Stimulated activated naive B cell treated with anti-CD40 and anti-IgM and Interleukin-4, amounts not matched to agents 10 μg/mL and 1 μg/mL and 100 μg/mL, for 72 hours (primary cell): Measurements from ENCODE around the gene FXYD6.

Experiments used
- ATAC-seq, 2 donors: fragments of 150-1000 bp; cut with Tn5 transposase; replicated peaks; 2 replicates each; pipeline ENCODE4 v1.10.0; 2021; ENCODE audit warnings: moderate library complexity in 1 of 2
- DNase-seq: peaks from one replicate; pipeline ENCODE4 v3.0.0; 2021
- H3K27ac Mint-ChIP-seq: one replicate; pipeline ENCODE4 v1.8.0; 2022; ENCODE audit warnings: mild to moderate bottlenecking, mixed read lengths
- H3K27me3 Mint-ChIP-seq, 2 donors: one replicate each; pipeline ENCODE4 v1.8.0; 2022; ENCODE audit warnings: mixed read lengths in 2 of 2
- H3K36me3 Mint-ChIP-seq, 2 donors: one replicate each; pipeline ENCODE4 v1.8.0; 2022; ENCODE audit warnings: mixed read lengths in 2 of 2, mild to moderate bottlenecking in 1 of 2
- H3K4me1 Mint-ChIP-seq, 2 donors: one replicate each; pipeline ENCODE4 v1.8.0; 2022; ENCODE audit warnings: mixed read lengths in 2 of 2, mild to moderate bottlenecking in 1 of 2
- H3K4me3 Mint-ChIP-seq, 2 donors: one replicate each; pipeline ENCODE4 v1.8.0; 2022; ENCODE audit warnings: mild to moderate bottlenecking in 2 of 2, mixed read lengths in 2 of 2, moderate library complexity in 1 of 2
- H3K9me3 Mint-ChIP-seq, 2 donors: one replicate each; pipeline ENCODE4 v1.8.0; 2022; ENCODE audit warnings: mixed read lengths in 2 of 2, mild to moderate bottlenecking in 1 of 2

FXYD6 gene

DNA sequence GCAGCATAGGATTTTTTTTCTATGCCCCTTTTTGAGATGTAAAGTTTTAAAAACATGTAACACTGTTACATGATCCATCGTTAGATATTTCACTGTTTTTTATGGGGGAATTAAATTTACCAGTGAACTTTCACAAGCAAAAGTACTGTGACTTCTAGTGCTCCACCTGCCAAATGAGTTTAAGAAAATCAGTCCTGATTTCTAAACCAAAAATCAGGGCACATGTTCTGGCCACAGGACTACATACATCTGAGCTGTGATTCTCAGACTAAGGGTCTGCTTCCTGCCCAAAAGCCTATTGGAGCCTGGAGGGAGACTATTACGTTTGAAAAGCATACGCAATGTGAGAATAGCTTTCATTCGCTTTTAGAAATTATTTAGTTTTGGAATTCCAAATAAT is 30.3 kb upstream of the FXYD6 start:
- Mint-ChIP-seq H3K36me3 (peaks cover 10 to 16% of the 10 kb centered on the region in 2 donors), H3K9me3 (no peaks in the 10 kb centered on the region), H3K27me3 (peaks cover 4 to 7% of the 10 kb centered on the region in 2 donors), H3K4me1 (peaks cover 10% of the 10 kb centered on the region in 2 donors), H3K27ac (no peak overlapping the region), H3K4me3 (no peak overlapping the region)
- ATAC-seq (no peak), DNase-seq (no peak)

DNA sequence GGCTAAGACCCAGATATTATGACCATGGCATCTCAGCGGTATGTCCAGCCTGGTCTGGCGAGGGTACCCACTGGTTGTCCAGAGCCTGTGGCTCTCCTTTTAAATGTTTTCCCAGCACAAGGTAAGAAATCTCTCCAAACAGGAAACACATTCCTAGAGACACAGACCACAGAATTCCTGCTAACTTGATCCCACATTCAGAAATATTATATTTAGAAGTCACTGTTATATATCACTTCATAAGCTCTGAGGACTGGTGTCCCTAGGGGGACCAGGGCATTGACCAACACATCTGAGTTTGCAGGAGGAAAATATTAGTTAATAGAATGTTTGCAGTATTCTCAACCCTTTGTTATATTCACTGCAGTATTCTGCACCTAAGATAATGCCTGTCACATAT is 29.7 kb upstream of the FXYD6 start:
- Mint-ChIP-seq H3K4me1 (peaks cover 10% of the 10 kb centered on the region in 2 donors), H3K36me3 (peaks cover 7 to 13% of the 10 kb centered on the region in 2 donors), H3K4me3 (no peak overlapping the region), H3K27me3 (peaks cover 4 to 5% of the 10 kb centered on the region in 2 donors), H3K9me3 (no peaks in the 10 kb centered on the region), H3K27ac (no peak overlapping the region)
- DNase-seq, result no peak
- no peak for ATAC-seq

DNA sequence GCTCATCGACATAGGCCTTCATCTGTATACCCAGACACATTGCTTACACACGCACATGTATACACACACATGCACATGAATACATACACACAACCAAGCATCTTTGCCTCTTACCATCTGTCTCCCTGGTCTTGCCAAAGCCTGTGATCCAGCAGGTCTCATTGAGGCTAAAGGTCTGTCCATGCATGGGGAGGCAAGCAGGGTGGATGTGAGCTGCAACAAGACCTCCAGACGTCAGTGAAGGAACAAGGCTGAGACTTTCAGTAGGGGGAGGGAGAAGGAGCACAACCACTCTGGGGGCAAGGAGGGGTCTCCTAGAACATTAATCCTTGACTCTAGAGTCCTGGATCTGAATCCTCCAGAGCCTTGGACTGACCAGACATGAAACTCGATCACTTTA is 29.1 kb upstream of the FXYD6 start:
- Mint-ChIP-seq H3K4me3 (no peak overlapping the region), H3K4me1 (peaks cover 12 to 15% of the 10 kb centered on the region in 2 donors), H3K9me3 (no peaks in the 10 kb centered on the region), H3K27me3 (peaks cover 0 to 4% of the 10 kb centered on the region in 2 donors), H3K27ac (peak overlapping the region; percentile 20), H3K36me3 (peaks cover 6 to 10% of the 10 kb centered on the region in 2 donors)
- ATAC-seq (no peak), DNase-seq (no peak)

DNA sequence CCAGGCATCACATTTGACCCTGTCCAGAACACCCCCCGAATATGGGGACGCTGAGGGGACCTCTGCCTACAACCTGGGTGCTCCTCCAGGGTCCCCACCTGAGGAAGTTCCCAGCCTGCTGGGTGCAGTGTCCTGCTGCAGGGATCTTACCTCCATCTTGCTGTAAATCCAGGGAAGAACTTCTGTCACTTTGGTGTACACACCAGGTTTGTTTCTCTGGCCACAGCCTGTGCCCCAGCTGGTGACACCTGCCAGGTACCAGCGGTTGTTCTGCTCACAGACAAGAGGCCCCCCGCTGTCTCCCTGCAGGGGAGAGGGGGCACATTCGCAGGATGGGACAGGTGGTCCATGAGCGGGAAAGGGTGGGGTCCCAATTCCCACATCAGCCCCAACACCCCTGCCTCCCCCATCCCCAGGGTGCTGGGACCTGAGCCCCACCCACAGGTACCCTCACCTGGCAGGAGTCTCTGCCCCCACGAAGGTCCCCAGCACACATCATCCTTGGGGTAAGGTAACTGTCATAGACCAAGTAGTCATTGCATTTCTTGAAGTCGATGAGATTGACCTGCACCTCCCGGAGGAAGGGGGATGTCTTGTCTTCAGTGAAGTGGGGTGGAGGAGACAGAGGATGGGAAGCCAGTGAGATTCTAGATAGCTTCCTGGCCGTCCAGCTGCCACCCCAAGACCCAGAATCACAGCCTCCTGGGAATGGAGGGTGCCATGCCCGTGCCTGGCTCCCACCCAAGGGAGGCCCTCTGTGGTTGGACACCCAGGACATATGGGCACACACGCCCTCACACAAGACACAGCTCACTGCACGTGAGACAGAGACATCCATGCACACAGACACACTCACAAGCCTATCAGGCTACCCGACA is 27.3 kb upstream of the FXYD6 start:
- H3K4me3 Mint-ChIP-seq, result no peak overlapping the region
- H3K27ac Mint-ChIP-seq, result no peak overlapping the region
- DNase-seq, result no peak

DNA sequence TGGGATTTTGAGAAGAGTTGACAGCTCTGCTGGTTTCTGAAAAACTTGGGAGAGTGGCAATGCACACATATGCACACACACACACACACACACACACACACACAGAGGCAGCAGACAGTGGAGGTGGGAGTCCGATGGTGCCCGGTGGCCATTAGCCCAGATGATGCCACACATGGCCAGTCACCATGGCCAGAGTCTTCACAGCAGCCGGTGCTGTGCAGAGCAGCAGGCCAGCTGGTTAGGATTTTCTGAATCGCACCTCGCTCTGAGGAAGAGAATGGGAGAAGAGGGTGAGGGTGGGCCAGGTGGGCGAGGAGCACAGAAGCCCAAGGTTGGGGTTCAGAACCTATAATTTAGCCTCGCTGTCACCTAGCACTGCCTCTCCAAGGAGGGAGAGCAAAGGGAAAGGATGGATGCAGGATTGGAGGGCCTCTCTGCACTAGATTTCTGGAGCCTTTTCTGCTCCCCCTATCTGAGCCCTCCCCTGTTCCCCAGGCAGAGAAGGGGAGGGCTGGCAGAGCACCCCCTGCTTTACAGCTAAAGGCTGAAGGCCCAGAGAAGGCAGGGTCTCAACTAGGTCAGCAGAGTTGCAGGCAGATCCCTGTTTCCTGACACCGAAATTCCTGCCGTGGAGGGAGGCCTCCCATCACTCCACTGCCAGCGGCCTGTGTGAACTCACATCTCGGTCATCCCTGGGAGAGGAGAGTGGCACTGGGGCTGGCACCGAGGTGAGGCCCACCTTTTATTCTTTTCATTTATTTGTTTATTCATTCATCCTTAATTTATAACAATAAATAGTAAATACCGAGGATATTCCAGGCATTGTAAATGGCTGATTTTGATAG is 25.8 kb upstream of the FXYD6 start:
- Mint-ChIP-seq H3K27me3 (peaks cover 0 to 4% of the 10 kb centered on the region in 2 donors), H3K4me1 (peaks cover 24% of the 10 kb centered on the region in 2 donors), H3K36me3 (no peaks in the 10 kb centered on the region), H3K4me3 (no peak overlapping the region), H3K27ac (no peak overlapping the region), H3K9me3 (no peaks in the 10 kb centered on the region)
- no peak for DNase-seq
- ATAC-seq, result no peak

More for the DNA sequence above, 27.3 kb upstream of the FXYD6 start:
- no peak for ATAC-seq
- peaks cover 24 to 32% of the 10 kb centered on the region in 2 donors for H3K4me1 Mint-ChIP-seq
- H3K36me3 Mint-ChIP-seq, result peaks cover 6 to 10% of the 10 kb centered on the region in 2 donors
- H3K27me3 Mint-ChIP-seq, result peaks cover 0 to 4% of the 10 kb centered on the region in 2 donors
- no peaks in the 10 kb centered on the region for H3K9me3 Mint-ChIP-seq

DNA sequence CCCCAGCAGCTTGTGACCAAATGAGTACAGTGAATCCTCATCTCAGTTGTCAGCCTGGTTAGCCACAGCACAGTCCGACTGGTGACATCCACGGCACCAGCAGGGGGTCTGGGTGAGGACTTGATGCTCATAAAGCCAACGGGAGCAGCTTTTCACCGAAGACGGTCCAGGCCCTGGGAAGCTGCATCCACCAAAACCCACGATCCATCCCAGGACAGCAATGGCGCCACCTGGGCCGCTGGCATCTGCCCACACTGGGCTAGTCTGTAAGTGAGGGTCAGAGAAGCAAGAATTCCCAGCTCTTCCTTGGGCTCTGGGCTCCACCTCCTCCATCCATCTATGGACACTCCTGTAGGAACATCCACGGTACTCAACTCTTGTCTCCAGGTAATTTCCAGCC is 25.1 kb upstream of the FXYD6 start:
- Mint-ChIP-seq H3K36me3 (no peaks in the 10 kb centered on the region), H3K27me3 (peaks cover 0 to 4% of the 10 kb centered on the region in 2 donors), H3K4me1 (peaks cover 22 to 23% of the 10 kb centered on the region in 2 donors), H3K27ac (no peak overlapping the region), H3K9me3 (no peaks in the 10 kb centered on the region), H3K4me3 (no peak overlapping the region)
- ATAC-seq, result no peak
- DNase-seq, result no peak

DNA sequence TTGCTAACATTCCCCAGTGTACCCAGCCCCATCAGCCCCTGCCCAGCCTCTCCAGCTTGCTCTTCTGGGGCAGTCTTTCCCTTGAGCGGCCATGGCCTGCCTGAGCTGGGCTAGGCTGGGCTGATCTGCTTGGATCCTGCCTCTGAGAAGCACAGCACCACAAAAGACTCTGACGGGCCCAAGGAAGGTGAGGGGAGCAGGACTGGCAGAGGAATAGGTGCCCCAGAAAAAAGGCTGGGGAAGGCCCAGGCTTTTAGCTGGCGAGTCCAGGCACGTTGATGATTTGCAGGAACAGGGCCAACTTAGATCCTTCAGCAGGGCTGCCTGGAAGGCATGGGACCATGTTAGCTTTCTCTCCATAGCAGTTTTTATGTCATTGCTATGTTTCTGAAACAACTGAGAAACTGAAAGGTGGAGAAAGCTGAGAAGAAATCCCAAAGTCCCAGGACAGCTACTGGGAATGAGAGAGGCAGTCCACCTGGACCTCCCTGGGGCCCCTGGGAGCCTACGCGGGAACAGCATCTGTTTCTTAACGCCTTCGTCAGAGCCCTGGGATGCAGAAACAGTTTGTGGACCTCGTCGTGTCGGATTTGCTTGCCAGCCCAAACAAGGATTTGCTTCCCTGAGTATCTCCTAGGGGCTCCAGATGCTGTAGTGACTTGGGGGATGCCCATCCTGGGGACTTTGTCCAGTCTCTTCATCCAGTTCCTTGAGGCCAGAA is 24.4 kb upstream of the FXYD6 start:
- Mint-ChIP-seq H3K27me3 (peaks cover 0 to 4% of the 10 kb centered on the region in 2 donors), H3K4me3 (no peak overlapping the region), H3K9me3 (no peaks in the 10 kb centered on the region), H3K27ac (peak overlapping the region; percentile 90), H3K36me3 (no peaks in the 10 kb centered on the region), H3K4me1 (peaks cover 22 to 23% of the 10 kb centered on the region in 2 donors)
- no peak for DNase-seq
- peak; percentile 27 to 35 for ATAC-seq

DNA sequence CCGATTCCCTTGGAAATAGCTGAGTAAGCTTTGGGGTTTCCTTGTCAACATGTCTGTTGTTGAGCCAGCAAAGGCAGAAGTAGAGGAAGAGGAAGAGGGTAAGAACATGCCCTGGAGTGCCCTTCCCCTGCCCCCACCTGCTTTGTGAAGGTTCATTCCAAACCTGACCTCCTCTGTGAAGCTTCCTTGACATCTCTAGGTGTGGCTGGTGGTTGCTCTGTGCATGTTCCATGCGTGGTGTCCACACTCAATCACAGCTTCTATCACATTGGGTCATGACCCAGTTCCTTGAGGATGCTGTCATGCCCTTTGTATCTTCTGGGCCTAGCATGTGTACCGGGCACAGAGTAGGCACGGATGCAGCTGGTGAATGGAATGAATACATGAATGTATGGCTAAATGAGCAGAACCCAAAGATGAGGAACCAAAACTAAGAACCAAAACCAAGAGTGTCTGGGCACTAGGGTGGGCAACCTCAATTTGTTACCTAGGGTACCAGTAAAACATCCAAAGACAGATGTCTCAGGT is 23.7 kb upstream of the FXYD6 start:
- DNase-seq (peak; percentile 67), ATAC-seq (peak; percentile 95 to 96)
- no peaks in the 10 kb centered on the region for H3K36me3 Mint-ChIP-seq
- no peak overlapping the region for H3K4me3 Mint-ChIP-seq
- H3K9me3 Mint-ChIP-seq, result no peaks in the 10 kb centered on the region
- peak overlapping the region; percentile 90 for H3K27ac Mint-ChIP-seq
- H3K4me1 Mint-ChIP-seq, result peaks cover 22 to 23% of the 10 kb centered on the region in 2 donors
- H3K27me3 Mint-ChIP-seq, result peaks cover 0 to under 1% of the 10 kb centered on the region in 2 donors

DNA sequence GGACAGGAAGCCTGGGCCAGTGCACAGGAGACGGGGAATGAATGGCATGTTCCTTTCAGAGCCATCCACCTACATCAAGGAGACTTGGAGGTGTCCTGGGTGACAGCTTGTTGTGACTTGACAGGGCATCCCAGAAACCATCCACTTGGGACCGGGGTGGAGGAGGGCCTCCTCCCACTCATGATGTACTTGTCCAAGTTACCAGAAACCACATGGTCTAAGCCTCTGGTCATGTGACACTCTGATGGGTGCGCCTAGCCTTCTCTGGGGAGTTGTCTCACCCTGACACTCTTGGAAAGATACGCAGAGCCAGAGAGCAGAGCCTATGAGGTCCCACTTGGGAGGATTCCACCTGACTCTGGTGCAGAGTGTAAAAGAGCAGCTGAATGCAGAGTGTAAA is 21.6 kb upstream of the FXYD6 start:
- Mint-ChIP-seq H3K36me3 (no peaks in the 10 kb centered on the region), H3K9me3 (no peaks in the 10 kb centered on the region), H3K27ac (peak overlapping the region; percentile 39), H3K4me3 (no peak overlapping the region), H3K27me3 (peaks cover 11 to 12% of the 10 kb centered on the region in 2 donors), H3K4me1 (peaks cover 22 to 23% of the 10 kb centered on the region in 2 donors)
- ATAC-seq (no peak), DNase-seq (no peak)

DNA sequence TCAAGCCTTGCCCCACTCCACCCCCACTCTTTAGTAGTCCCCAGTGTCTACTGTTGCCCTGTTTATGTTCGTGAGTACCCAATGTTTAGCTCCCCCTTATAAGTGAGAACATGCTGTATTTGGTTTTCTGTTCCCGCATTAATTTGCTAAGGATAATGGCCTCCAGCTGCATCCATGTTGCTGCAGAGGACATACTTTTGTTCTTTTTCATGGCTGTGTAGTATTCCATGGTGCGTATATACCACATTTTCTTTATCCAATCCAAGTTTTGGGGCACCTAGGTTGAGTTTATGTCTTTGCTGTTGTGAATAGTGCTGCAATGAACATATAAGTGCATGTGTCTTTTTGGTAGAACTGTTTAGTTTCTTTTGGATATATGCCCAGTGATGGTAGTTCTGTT is 16.2 kb upstream of the FXYD6 start:
- no peak for ATAC-seq
- DNase-seq, result no peak
- H3K27me3 Mint-ChIP-seq, result peaks cover 20 to 46% of the 10 kb centered on the region in 2 donors
- H3K27ac Mint-ChIP-seq, result no peak overlapping the region
- H3K9me3 Mint-ChIP-seq, result peaks cover 4 to 6% of the 10 kb centered on the region in 2 donors
- no peak overlapping the region for H3K4me3 Mint-ChIP-seq
- H3K36me3 Mint-ChIP-seq, result no peaks in the 10 kb centered on the region
- no peaks in the 10 kb centered on the region for H3K4me1 Mint-ChIP-seq

DNA sequence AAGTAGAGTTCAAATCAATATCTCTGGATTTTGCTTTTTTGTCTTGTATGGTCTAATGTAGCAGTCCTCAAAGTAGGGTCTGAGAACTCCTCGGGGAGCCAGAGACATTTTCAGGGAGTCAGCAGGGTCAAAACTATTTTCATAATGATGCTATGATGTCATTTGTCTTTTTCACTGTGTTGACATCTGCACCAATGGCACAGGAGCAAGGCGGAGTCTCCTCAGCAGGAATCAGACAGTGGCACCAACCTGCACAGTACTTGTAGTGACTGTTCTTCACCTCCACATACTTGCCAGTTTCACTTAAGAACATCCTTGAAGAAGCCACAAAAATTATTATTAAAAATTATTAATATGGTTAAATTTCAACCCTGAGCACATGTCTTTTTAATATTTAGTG is 14.9 kb upstream of the FXYD6 start:
- Mint-ChIP-seq H3K36me3 (no peaks in the 10 kb centered on the region), H3K9me3 (peaks cover 4 to 6% of the 10 kb centered on the region in 2 donors), H3K4me3 (no peak overlapping the region), H3K27ac (no peak overlapping the region), H3K4me1 (no peaks in the 10 kb centered on the region), H3K27me3 (peaks cover 25 to 55% of the 10 kb centered on the region in 2 donors)
- ATAC-seq (no peak), DNase-seq (no peak)

DNA sequence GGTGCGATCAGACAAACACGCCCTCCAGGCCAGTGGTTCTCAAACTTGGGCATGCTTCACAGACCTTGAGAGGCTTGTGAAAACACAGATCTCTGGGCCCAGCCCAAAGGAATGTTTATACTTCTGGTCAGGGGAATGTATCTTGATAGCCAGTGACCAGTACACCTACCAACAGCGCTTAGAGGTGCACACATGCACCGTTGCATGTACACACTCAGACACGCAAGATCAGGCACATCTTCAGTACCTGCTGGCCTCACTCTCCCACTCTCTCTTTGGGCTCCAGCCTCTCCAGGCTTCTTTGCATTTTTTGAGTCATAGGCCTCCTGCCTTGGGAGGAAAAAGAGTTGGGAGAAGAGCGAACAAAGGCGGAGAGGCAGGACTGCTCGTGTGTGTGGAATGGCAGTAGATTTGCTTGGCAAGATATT is 11.7 kb upstream of the FXYD6 start:
- no peak overlapping the region for H3K27ac Mint-ChIP-seq
- H3K9me3 Mint-ChIP-seq, result peaks cover 4 to 6% of the 10 kb centered on the region in 2 donors
- no peaks in the 10 kb centered on the region for H3K36me3 Mint-ChIP-seq
- ATAC-seq, result no peak
- no peaks in the 10 kb centered on the region for H3K4me1 Mint-ChIP-seq
- no peak for DNase-seq
- peaks cover 29 to 53% of the 10 kb centered on the region in 2 donors for H3K27me3 Mint-ChIP-seq
- H3K4me3 Mint-ChIP-seq, result no peak overlapping the region

DNA sequence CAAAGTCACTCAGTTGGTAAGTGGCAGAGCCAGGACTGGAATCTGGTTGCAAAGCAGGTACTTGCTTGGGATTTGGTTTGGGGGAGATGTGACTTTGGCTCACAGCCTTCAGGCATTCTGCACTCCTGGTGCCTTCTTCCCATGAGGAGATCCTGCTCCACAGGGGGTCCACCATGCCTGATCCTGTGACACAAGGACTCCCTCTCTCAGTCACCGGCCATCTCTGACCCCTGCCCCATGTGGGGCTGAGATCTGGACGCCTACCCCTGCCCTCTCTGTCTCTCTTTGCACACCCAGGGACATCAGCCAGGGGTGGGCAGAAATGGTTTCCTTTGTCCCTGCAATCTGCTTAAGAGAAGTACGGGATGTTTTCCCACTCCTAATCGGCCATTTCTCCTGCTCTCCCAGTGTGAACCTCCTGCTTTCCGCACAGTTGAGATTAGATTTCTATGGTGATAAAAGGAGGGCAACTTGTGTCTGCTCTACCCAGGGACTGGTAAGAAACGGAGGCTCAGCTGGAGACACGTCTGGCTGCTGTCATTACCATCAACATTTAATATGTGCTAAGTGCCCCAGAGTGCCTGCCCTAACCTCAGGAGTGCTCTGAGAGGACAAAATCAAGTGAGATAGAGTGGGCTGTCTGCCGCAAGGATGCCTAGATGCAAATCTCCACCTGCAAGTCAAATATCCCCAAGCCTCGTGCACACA is 11.1 kb upstream of the FXYD6 start:
- peaks cover 25 to 48% of the 10 kb centered on the region in 2 donors for H3K27me3 Mint-ChIP-seq
- H3K4me1 Mint-ChIP-seq, result no peaks in the 10 kb centered on the region
- DNase-seq (no peak), ATAC-seq (no peak)
- H3K4me3 Mint-ChIP-seq, result no peak overlapping the region
- H3K27ac Mint-ChIP-seq, result no peak overlapping the region
- H3K9me3 Mint-ChIP-seq, result peaks cover 4% of the 10 kb centered on the region in 2 donors
- no peaks in the 10 kb centered on the region for H3K36me3 Mint-ChIP-seq
